Melanocyte of skin (primary cell): ENCODE results near the gene SLC17A7. TPM values are rescaled to one million over a fixed set of nuclear protein-coding genes. Genes with fewer than 3 reads are reported as not detected.

Experiments
- small RNA-seq, 2 donors: library from RNA; depleted of rRNA; stranded (forward); fragments of <200 nt; gene quantifications; one replicate each; pipeline ENCODE3, GENCODE V24; 2012
- total RNA-seq, 2 donors: library from RNA; depleted of rRNA; stranded (reverse); fragments of >200 nt; gene quantifications; 2 replicates each; pipeline ENCODE4 v1.2.3, GENCODE V29; 2012

SLC17A7 gene
- under 1 TPM in 1 of 2 donors, not detected in 1; under 0.01 TPM for total RNA-seq

GRCh38 chr19:49441210-49441959 lies at the start of gene SLC17A7:
Gene SLC17A7, minus strand, starts transcription at chr19:49441527. Its CDS starts 148 bp downstream, at chr19:49441379.

GRCh38 chr19:49487277-49488045 lies 46.1 kb upstream of the SLC17A7 start, which contains the start of gene RPL13A:
Gene RPL13A, plus strand, starts transcription at chr19:49487608. Its CDS starts 22 bp downstream, at chr19:49487630.

DNA sequence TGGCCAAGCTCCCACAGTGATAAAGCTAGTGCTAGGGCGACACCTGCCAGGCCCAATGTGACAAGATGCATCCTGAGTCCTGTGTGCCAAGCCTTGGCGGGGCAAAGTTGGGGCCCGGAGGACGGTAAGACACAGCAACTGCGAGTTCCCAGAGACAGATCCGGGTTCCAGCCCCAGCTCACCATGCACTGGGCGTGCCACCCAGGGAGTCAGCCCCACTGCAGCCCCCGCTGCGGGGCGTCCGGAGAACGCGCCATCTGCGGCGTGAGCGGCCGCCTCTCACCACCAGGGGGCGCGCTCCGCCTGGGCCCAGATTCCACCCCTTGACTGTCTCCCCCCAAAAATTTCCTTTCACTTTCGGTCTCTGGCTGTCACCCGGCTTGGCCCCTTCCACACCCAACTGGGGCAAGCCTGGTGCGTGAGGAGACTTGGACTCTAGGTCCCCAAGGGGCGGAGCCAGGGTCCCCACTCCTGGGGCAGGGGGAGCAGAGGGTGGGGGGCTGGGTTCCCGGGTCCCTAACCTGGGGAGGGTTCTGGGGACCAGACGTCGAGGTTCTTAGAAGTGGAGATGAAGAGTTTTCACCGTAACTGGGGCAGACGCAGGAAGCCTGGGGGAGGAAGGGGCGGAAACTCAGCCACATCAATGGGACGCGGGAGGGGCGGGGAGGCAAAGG lies 32.7 kb upstream of the SLC17A7 start, which contains the start of gene FLT3LG:
TSS of gene FLT3LG (plus strand) at position 348 of the 674 bp plus-strand sequence. CDS start 425 bp downstream, outside the sequence.

DNA sequence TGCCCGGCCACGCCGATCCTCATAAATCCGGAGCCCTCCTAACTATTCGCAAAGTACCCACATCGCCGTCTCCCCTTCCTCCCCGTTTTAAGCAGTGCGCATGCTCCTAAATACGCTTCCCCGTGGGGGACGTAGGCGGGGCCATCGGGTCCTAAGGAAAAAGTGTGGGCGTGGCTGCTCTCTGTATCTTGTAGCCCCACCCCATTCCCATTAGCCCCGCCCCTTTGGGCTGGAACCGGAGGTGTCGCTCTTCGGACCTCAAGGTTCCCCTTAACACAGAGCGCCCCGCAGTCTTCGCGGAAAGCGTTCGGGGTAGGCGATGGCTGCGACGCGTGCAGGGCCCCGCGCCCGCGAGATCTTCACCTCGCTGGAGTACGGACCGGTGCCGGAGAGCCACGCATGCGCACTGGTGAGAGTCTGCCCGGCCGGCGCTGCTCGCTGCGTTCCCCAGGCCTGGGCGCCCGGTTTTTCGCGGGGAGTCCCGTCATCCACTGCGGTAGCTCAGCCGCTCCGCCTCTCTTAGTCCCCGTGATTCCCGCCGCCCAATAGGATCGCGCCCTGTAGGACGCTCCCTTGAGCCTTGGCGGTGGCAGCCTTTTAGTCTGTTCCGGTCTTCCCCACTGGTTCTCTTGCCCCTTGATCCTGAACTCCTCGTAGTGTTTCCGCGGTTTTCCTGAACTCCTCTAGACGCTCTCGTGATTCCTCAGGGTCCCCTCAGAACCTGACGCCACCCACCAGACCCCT lies 11.9 kb upstream of the SLC17A7 start, which contains the start of gene ALDH16A1:
TSS of gene ALDH16A1 (plus strand) at position 213 of the 744 bp plus-strand sequence. CDS start at position 320, 107 bp downstream.

GRCh38 chr19:49451430-49452181 lies 10.3 kb upstream of the SLC17A7 start, which contains the start of gene PIH1D1:
Gene PIH1D1, minus strand, starts transcription at chr19:49451814. Its CDS starts 240 bp downstream, at chr19:49451574.

DNA sequence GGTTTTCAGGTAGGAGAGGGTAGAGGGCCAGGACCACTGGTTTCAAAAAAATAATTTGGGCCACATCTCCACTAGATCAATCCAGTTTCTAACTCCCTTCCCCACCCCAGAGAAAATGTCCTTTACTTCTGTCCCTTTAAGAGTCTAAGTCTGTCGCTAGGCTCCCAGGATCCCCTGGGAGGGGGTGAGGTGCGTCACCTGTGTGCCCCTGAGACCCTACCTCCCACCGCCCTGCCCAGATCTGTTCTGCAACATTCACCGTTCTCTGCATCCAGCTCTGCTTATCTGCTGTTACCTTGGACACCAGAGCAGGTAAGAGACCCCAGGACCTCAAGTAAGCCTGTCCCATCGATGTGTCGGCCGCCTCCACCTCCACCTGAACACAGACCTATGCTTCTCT lies 16.1 kb downstream of the SLC17A7 start, which contains the start of gene GFY:
TSS of gene GFY (plus strand) at position 211 of the 400 bp plus-strand sequence. CDS start 1,043 bp downstream, outside the sequence.

DNA sequence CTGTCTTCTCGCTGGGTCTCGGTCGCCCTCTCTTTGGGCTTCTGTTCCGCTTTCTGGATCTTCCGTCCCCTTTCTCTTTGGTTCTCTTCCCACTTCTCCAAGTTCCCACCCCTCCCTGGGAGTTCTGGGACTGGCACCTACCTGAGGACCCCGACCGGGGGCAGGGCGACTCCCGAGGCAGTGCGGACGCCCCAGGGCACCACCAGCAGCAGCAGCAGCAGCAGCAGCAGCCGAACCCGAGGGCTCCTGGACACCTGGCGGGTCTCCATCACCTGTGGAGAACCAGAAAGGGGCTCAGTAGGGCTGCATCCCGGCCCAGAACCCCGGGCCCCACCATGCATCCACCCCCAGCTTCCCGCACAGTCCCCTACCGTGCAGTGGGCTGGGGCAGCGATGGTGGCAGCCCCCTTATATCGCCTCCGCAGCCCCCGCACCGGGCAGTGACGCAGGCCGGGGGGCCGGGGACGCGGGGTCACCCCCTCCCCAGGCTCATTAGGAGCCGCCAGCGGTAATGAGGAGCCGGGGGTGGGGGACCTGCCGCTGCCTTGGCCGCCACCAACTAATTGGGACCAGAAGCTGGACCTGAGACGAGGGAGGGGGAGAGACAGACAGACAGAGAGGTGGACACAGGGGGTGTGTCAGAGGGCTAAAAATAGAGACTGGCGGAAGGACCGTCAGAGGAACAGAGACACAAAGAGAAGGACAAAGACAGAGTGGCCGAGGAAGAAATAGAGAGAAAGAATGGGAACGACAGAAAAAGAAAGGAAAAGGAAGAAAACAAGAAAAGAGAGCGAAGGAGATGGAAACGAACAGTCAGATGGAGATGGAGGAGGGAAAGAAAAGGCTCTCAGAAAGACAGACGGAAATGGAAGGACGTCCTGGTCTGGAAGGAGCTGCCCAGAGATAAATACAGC lies 18.0 kb downstream of the SLC17A7 start, which contains the start of gene PTH2:
TSS of gene PTH2 (minus strand) at position 371 of the 914 bp plus-strand sequence. CDS start at position 269, 102 bp downstream.

GRCh38 chr19:49387936-49388372 lies 53.4 kb downstream of the SLC17A7 start, which contains the start of gene KASH5:
Gene KASH5, plus strand, starts transcription at chr19:49388249. Its CDS starts 2,635 bp downstream, at chr19:49390884.

Small RNA genes lying within 50 kb of the gene (small RNA-seq; reads per million reads assigned to genes)
- 0 reads per million in 2 donors for gene SNORD32A
- 0 reads per million in 2 donors for gene SNORD33
- 0 reads per million in 2 donors for gene SNORD34
- 0 reads per million in 2 donors for gene SNORD35A

Other genes with a start within 250 kb of the SLC17A7 start
- gene SLC6A16, start 116.3 kb downstream of the SLC17A7 start, total RNA-seq = under 1 TPM; under 0.01 to 0.69 TPM
- gene CD37, start 106.1 kb downstream of the SLC17A7 start, total RNA-seq = not detected
- gene TEAD2, start 79.1 kb downstream of the SLC17A7 start, total RNA-seq = 10 to 100 TPM; 29.6 to 30.3 TPM
- gene DKKL1, start 77.7 kb downstream of the SLC17A7 start, total RNA-seq = not detected
- gene KASH5, start 53.3 kb downstream of the SLC17A7 start, total RNA-seq = not detected
- gene PTH2, start 18.1 kb downstream of the SLC17A7 start, total RNA-seq = not detected
- not detected for gene GFY, start 16.1 kb downstream of the SLC17A7 start, total RNA-seq
- gene PIH1D1, start 10.3 kb upstream of the SLC17A7 start, total RNA-seq = 100 to 1,000 TPM in 1 of 2 donors, 10 to 100 TPM in 1; 89.5 to 132 TPM
- gene ALDH16A1, start 11.7 kb upstream of the SLC17A7 start, total RNA-seq = 10 to 100 TPM; 47.0 to 65.0 TPM
- 1 to 10 TPM; 2.7 to 3.8 TPM for gene FLT3LG, start 32.7 kb upstream of the SLC17A7 start, total RNA-seq
- gene RPL13A, start 46.1 kb upstream of the SLC17A7 start, total RNA-seq = 1,000 to 10,000 TPM; 1,225 to 1,537 TPM
- gene RPS11, start 54.9 kb upstream of the SLC17A7 start, total RNA-seq = 1,000 to 10,000 TPM; 1,700 to 1,752 TPM
- gene FCGRT, start 71.1 kb upstream of the SLC17A7 start, total RNA-seq = 10 to 100 TPM; 21.7 to 27.0 TPM
- 1 to 10 TPM; 1.4 to 3.0 TPM for gene RCN3, start 86.5 kb upstream of the SLC17A7 start, total RNA-seq
- 100 to 1,000 TPM in 1 of 2 donors, 10 to 100 TPM in 1; 65.4 to 120 TPM for gene NOSIP, start 139.0 kb upstream of the SLC17A7 start, total RNA-seq
- under 1 TPM; 0.34 to 1.00 TPM for gene PRRG2, start 139.8 kb upstream of the SLC17A7 start, total RNA-seq
- 1 to 10 TPM; 3.4 to 4.7 TPM for gene PRR12, start 149.7 kb upstream of the SLC17A7 start, total RNA-seq
- 10 to 100 TPM; 11.0 to 11.3 TPM for gene RRAS, start 198.6 kb upstream of the SLC17A7 start, total RNA-seq
- 10 to 100 TPM; 18.6 to 19.3 TPM for gene SCAF1, start 200.7 kb upstream of the SLC17A7 start, total RNA-seq
- gene IRF3, start 224.3 kb upstream of the SLC17A7 start, total RNA-seq = 10 to 100 TPM; 24.8 to 55.6 TPM
- gene BCL2L12, start 224.4 kb upstream of the SLC17A7 start, total RNA-seq = 10 to 100 TPM in 1 of 2 donors, 1 to 10 TPM in 1; 3.1 to 14.0 TPM
- 100 to 1,000 TPM; 195 to 414 TPM for gene PRMT1, start 235.7 kb upstream of the SLC17A7 start, total RNA-seq
- under 1 TPM; 0.34 to 1.00 TPM for gene ADM5, start 248.1 kb upstream of the SLC17A7 start, total RNA-seq
- 1 to 10 TPM; 2.7 to 4.8 TPM for gene CPT1C, start 249.6 kb upstream of the SLC17A7 start, total RNA-seq